Heart left ventricle (tissue), 16 donors: ENCODE data around the gene OXSR1. TPM values are rescaled to one million over a fixed set of nuclear protein-coding genes. Genes with fewer than 3 reads are reported as not detected.

Experiments
- ATAC-seq, 4 donors: fragments of 200-7000 bp; cut with Tn5 transposase; one replicate each; pipeline ENCODE4 v1.9.1; 2020 to 2022; ENCODE audit warnings: moderate library complexity in 4 of 4, mild to moderate bottlenecking in 3 of 4, moderate number of reproducible peaks in 1 of 4
- DNase-seq, 5 donors: peaks; one replicate each; pipeline ENCODE4 v3.0.0-alpha.2; 2020
- H3K27ac ChIP-seq, 12 donors: fragments of 200-600 bp; sonication (generic) in 4 of 12; one replicate each; pipeline versions ENCODE4 v1.5.0 to v1.8.0; 2016 to 2022; ENCODE audit warnings: mild to moderate bottlenecking in 2 of 12
- H3K27me3 ChIP-seq, 9 donors: fragments of 200-600 bp; sonication (generic) in 2 of 9; one replicate each; pipeline versions ENCODE4 v1.5.1 to v1.8.0; 2016 to 2022; ENCODE audit warnings: mild to moderate bottlenecking in 3 of 9
- H3K36me3 ChIP-seq, 9 donors: fragments of 200-600 bp; sonication (generic) in 2 of 9; one replicate each; pipeline versions ENCODE4 v1.5.0 to v1.8.0; 2018 to 2022; ENCODE audit warnings: mild to moderate bottlenecking in 2 of 9
- H3K4me1 ChIP-seq, 12 donors: fragments of 200-600 bp; sonication (generic) in 4 of 12; one replicate each; pipeline versions ENCODE4 v1.5.0 to v1.8.0; 2016 to 2022; ENCODE audit warnings: mild to moderate bottlenecking in 3 of 12
- H3K4me3 ChIP-seq, 12 donors: fragments of 200-600 bp; sonication (generic) in 4 of 12; one replicate each; pipeline versions ENCODE4 v1.5.0 to v1.8.0; 2017 to 2022; ENCODE audit warnings: mild to moderate bottlenecking in 9 of 12, moderate library complexity in 4 of 12
- H3K9me3 ChIP-seq, 12 donors: fragments of 200-600 bp; sonication (generic) in 4 of 12; one replicate each; pipeline versions ENCODE4 v1.5.0 to v1.8.0; 2016 to 2022; ENCODE audit warnings: mild to moderate bottlenecking in 1 of 12
- CTCF ChIP-seq, 12 donors: fragments of 200-600 bp; sonication (generic) in 4 of 12; IDR thresholded peaks; one replicate each; pipeline versions ENCODE4 v1.5.0 to v1.8.0; 2018 to 2022; ENCODE audit warnings: antibody characterized with exemption in 12 of 12, mild to moderate bottlenecking in 5 of 12
- POLR2A ChIP-seq, 2 donors: fragments of 450-650 bp; IDR thresholded peaks; one replicate each; pipeline ENCODE4 v1.6.1; 2017; ENCODE audit warnings: antibody characterized with exemption in 2 of 2, mild to moderate bottlenecking in 2 of 2, moderate library complexity in 2 of 2
- WGBS, 4 donors: extraction: QIAGEN DNeasy Blood & Tissue Kit in 2 of 4; methylation state at CpG; one replicate each; pipeline versions ENCODE4 v1.1.5 to v1.1.7; 2013 to 2018; 5-methylcytosine and 5-hydroxymethylcytosine counted together
- intact Hi-C, 10 donors: fragments of 100-400 bp; cut with DNase I; formaldehyde crosslinking; loops; one replicate each; pipeline versions ENCODE4 v1.11.1 to v1.14.2; 2022
- polyA plus RNA-seq, 2 donors: library from polyadenylated mRNA; stranded (reverse); fragments of 200-250 nt; gene quantifications; one replicate each; pipeline ENCODE4 v1.2.3, GENCODE V29; 2013
- total RNA-seq, 9 donors: library from RNA; depleted of rRNA in 2 of 9; stranded (reverse); fragments of >200 nt in 2 of 9; fragmentation: NEBNext Ultra II Directional in 3 of 9; extraction: Animal tissue kit (Norgen Biotek cat#: 25700) in 3 of 9; gene quantifications; one replicate each; pipeline versions ENCODE4 v1.1.0 to v1.2.4, GENCODE V29; 2016 to 2023
- donor health status: ischemic (EF 13 %, LVEDD 7.1; RV severe dilation, severe dysfunction).
- donor health status: healthy with polysubstance abuse.
- donor health status: DM: no; HTN: yes; CAD: no.
- donor health status: DM: no; HTN: no; CAD: no.
- donor health status: ischemic (EF 25% LVEDD 6.9; RV normal size, moderate dysfunction).
- donor health status: ischemic (EF 25% LVEDD 5.7; RV mildly dilated, moderate dysfunction).
- donor health status: healthy.
- donor health status: DM: yes; HTN: yes; CAD: no.
- donor health status: ischemic (EF 35%, LVEDD 5.7; RV mildly dilated, moderate dysfunction).
- donor health status: nonischemic (EF 11% LVEDD 7.7; RV severe dilation, severe dysfunction).
- donor health status: DM: yes; HTN: yes; CAD: no.
- donor health status: PGD.
- donor health status: ischemic (EF 29% LVEDD 5.4; RV normal size, mild dysfunction).
- donor health status: nonischemic (EF 23%, LVEDD 6.1; RV moderate dilation, normal function).

The OXSR1 gene
- total and polyA plus RNA-seq, 11 donors = 10.4 to 38.3 (median 31.7) TPM

GRCh38 chr3:38163117-38163840 lies 2.1 kb upstream of the OXSR1 start:
- Histone ChIP-seq H3K4me3 (no peak overlapping the region), H3K27me3 (no peaks in the 10 kb centered on the region), H3K36me3 (no peaks in the 10 kb centered on the region), H3K9me3 (no peaks in the 10 kb centered on the region), H3K4me1 (peaks cover 0 to 26% (median 15%) of the 10 kb centered on the region in 12 donors), H3K27ac (peak overlapping the region in 1 of 12 donors; percentile 89)
- intact Hi-C loops = no loop called here
- ATAC-seq (no peak), DNase-seq (no peak)
- TF ChIP-seq CTCF (IDR thresholded peaks at IDR 0.05) (no peak), POLR2A (IDR thresholded peaks at IDR 0.05) (no peak)
- WGBS, 4 donors = 93 to 95% (median 94%) methylated on average over 12 of the region's 12 CpGs

- intact Hi-C loops = loop anchor here in 3 of 10 donors (2.0 kb wide), 2 partner anchors 25 to 27 kb away; partner anchors contain the start of genes ACAA1 (in 2 of the 3) and MYD88 (in 1 of the 3)
Measured at GRCh38 chr3:38163841-38164642, 1.3 kb upstream of the OXSR1 start.

GRCh38 chr3:38164643-38164951 lies 740 bp upstream of the OXSR1 start:
- H3K27me3 ChIP-seq = no peaks in the 10 kb centered on the region
- no peak for ATAC-seq
- TF ChIP-seq POLR2A (IDR thresholded peaks at IDR 0.05) (peak in 1 of 2 donors; percentile 34), CTCF (IDR thresholded peaks at IDR 0.05) (peak in 2 of 12 donors; percentile 3 to 11)
- WGBS, 4 donors = 1 to 6% (median 3%) methylated on average over 17 of the region's 17 CpGs
- H3K4me3 ChIP-seq = peak overlapping the region; percentile 10 to 99 (median 89)
- H3K9me3 ChIP-seq = no peaks in the 10 kb centered on the region
- DNase-seq = no peak
- H3K4me1 ChIP-seq = peaks cover 0 to 35% (median 15%) of the 10 kb centered on the region in 12 donors
- no peaks in the 10 kb centered on the region for H3K36me3 ChIP-seq
- intact Hi-C loops = loop anchor here in 3 of 10 donors (2.0 kb wide), 2 partner anchors 26 to 28 kb away; partner anchors contain the start of genes ACAA1 (in 2 of the 3) and MYD88 (in 1 of the 3)
- H3K27ac ChIP-seq = peak overlapping the region; percentile 89 to 99 (median 97)

More at GRCh38 chr3:38163841-38164642, 1.3 kb upstream of the OXSR1 start:
- peak overlapping the region; percentile 10 to 99 (median 89) for H3K4me3 ChIP-seq
- DNase-seq (no peak), ATAC-seq (no peak)
- peaks cover 0 to 32% (median 15%) of the 10 kb centered on the region in 12 donors for H3K4me1 ChIP-seq
- H3K27ac ChIP-seq = peak overlapping the region; percentile 89 to 99 (median 97)
- no peak for TF ChIP-seq POLR2A (IDR thresholded peaks at IDR 0.05)
- no peak for TF ChIP-seq CTCF (IDR thresholded peaks at IDR 0.05)
- H3K9me3 ChIP-seq = no peaks in the 10 kb centered on the region
- WGBS, 4 donors = 72 to 74% (median 74%) methylated on average over 24 of the region's 24 CpGs
- H3K36me3 ChIP-seq = no peaks in the 10 kb centered on the region
- H3K27me3 ChIP-seq = no peaks in the 10 kb centered on the region
